HG02870 (cell line): ENCODE measurements around the gene RNF123.
"Not testable (repeated sequence)": the region's sequence is repeated elsewhere in the genome, so short reads cannot be mapped to it uniquely, and the experiment has no call there.

ENCODE experiments used
- ATAC-seq: cut with Tn5 transposase; IDR thresholded peaks from one replicate; pipeline ENCODE4 v1.9.1; 2021; ENCODE audit warnings: mild to moderate bottlenecking, moderate library complexity; ENCODE audit not compliant: unreplicated experiment

The RNF123 gene

DNA sequence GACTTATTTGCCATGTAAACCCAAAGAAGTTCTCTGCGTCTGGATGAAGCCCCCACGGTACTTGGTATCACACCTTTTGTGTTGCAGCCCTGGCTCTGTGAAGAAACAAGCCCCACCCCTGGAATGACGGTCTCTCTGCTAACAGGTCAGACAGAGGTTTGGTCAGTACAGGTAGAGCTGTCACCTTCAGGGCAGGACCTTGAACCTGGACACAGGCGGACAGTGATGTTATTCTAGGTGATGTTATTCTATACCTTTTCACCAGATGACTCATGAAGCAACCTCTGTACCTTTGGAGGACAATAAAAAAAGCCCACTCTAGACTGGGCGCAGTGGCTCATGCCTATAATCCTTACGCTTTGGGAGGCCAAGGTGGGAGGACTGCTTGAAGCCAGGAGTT lies 45.4 kb downstream of the RNF123 start:
- no peak for ATAC-seq

DNA sequence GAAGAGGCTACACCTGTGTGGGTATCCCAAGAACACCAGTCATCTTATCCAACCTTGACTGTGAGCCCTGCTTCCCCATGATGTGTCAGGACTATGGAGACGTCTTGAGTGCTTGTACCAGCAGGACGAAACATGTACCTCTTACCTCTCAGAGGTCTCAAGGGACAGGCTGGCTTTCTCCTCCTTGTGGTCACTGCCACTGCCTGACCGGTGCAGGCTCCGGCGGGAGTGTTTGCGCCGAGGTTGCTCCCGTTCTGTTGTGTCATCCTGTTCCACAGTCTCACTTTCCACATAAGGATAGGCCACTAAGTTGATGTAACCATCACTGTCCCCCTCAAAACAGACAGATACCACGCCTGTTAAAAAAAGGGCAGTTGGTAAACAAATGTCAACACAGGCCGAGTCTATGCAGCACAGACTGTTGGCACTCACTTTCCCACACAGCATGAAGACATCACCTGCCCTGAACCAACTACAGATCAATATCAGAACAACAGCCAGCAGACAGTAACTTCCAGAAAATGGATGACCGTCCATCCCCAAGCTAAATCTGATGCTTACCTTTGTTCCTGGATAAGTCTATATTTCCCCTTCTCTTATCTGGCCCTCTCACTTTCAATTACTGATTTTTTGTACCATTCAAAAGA lies 48.8 kb downstream of the RNF123 start:
- ATAC-seq: no peak

DNA sequence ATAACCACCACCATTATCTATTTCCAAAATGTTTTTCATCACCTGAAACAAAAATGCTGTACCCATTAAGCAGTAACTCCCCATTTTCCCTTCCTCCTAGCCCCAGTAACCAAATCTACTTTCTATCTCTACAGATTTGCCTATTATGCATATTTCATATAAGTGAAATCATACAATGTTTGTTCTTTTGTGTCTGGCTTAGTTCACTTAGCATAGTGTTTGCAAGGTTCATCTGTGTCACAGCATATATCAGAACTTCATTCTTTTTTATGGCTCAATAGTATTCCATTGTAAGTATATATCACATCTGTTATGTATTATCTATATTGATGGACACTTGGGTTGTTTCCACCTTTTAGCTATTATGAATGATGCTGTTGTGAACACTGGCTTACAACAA lies 51.1 kb downstream of the RNF123 start:
- ATAC-seq: no peak

DNA sequence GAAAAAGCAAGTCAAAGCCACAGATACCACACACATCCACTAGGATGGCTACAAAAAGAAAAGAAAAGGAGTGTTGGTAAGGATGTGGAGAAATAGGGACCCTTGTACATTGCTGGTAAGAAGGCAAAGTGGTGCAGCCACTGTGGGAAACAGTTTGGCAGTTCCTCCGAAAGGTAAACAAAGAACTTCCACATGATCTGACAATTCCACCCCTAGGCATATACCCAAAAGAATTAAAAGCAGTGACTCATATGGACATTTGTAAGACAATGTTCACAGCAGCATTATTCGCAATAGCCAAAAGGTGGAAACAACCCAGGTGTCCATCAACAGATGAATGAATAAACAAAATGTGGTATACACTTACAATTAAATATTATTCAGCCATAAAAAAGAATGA lies 56.6 kb downstream of the RNF123 start:
- no peak for ATAC-seq

DNA sequence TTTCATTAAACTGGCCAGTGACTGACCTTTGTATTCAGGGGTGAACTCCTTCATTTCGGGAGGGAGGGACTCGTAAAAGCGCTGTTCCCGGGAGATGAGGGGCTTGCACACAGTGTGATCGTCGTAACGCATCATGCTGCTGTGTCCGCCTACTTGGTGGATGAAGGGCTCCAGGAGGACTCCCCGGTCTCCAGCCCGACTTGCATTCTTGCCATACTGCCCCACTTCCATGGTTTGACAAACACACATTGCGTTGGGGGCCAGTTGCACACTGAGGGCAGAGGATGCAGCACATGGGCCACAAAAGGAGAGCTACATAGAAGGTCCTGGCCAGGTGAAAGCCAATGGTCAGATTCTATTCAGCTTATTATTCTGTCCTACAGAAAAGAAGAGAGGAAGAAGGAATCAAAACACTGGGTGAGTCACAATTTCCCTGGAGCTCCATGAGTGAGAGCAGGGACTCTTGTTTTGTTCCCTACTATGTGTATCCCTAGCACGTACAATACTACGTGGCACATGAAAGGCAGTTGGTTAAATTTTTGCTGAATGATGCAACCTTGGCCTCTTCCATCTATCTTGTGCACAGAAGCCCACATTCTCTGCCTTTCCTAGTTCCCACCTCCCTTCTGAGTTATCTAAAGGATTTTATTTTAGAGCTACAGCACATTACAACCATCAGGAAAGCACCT lies 58.6 kb downstream of the RNF123 start:
- no peak for ATAC-seq

DNA sequence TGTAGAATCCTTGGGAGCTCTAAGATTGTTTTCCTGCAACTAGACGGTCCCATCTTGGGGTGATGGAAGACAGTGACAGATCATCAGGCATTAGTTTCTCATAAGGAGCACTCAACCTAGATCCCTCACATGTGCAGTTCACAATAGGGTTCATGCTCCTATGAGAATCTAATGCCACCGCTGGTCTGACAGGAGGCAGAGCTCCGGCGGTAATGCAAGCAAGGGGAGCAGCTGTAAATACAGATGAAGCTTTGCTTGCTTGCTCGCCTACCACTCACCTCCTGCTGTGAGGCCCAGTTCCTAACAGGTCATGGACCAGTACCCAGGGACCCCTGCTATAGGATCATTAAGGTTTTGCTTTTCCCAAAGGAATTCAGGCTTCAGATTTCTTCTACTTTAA lies 59.5 kb downstream of the RNF123 start:
- not testable (repeated sequence) for ATAC-seq

DNA sequence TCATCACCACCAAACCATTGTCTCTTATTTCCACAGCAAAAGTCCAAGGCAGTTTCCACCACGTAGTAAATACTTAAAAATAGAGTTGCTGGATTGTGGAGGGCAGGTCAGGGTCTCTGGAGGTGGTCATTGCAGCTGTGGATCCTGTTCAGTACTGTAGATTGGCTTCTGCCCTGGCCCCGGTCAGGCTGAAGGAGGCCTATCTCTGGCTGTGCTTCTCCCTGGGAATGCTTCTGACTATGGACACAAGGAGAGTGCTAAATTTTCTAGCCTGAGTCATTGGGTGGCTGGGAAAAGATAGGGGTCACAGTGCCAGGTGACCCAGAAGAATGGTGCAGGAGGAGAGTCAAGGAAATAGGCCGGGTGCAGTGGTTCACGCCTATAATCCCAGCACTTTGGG lies 60.7 kb downstream of the RNF123 start:
- ATAC-seq: no peak

DNA sequence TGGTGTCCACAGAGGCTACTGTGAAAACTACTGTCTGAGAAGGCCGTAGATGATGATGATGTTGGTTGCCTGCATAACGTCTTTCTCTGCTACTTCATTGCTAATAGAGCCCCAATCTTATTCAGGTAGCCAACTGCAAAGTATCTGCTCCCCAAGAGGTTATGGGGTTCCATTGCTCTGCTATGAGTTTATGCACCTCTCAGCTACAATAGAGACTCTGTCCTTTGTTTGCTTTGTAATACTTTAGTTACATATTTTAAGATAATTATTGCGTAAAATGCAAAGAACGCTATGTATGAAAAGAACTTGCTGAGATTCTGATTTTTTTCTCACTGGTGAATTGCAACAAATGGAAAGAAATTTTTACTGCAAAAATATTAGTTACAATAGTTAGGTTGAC lies 62.1 kb downstream of the RNF123 start:
- no peak for ATAC-seq

DNA sequence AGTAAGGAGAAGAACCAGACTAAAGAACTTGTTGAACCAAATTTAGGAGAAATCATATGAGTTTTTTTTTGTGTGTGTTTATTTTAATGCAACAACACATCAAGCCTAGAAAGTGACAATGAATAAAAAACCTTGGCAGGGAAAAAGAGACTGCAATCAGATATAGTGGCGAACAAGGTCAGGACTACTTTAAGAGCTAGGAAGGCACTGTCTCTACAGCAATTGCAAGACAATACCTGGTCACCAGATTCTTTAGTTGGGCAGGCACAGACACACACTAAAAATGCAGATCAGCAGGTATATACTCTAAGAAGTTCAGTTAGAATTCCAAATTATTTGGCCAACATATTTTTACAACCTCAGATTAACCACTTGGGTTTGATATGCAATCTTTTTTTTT lies 65.2 kb downstream of the RNF123 start:
- no peak for ATAC-seq

DNA sequence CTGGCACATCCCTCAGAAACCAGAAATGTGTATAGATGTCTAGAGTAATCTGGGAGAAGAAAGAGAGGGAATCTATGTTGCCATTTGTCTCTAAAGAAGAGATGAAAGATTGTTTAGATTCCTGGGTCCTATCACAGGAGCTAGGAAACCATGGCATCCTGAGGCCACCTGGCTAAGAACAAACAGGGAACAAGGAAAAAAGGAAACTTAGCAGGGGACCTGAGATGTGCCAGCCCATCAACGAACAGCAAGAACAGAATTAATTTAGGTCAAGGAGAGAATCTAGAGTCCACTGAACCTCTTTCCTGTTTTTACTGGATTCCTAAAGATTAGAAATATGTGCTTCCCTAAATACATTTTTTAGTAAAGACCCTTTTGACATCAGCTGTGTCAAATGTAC lies 66.7 kb downstream of the RNF123 start:
- ATAC-seq: no peak

DNA sequence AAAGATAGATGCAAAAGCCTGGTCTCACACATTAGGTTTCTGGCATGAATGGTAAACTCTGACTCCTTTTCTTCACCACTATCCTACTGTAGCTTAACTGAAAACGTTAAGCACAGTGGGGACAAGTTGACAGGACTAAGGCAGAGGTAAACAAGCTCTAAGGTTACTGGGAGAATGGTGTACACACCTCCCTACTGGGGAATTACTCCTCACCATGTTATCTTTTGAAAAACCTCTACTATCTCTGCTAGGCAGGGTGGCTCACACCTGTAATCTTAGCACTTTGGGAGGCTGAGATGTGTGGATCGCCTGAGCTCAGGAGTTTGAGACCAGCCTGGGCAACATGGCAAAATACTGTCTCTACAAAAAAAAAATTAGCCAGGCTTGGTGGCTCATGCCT lies 67.8 kb downstream of the RNF123 start:
- no peak for ATAC-seq

DNA sequence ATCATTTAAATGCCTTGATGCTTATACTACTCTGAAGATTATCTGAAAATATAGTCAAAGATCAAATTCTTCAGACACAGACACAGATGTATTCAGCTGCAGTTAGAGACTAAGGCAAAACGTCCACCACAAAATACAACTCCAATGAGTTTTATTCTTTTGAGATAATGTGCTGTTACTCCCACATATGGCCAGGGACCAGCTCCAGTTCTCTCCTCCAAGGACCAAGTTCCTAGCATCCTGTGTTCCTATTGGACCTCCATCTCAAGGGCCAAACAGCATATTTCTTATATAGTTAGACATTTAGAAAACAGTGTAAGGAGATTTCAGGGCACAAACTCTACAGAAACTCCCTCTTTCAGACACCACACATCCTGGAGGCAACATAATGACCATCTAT lies 69.9 kb downstream of the RNF123 start:
- ATAC-seq: no peak

DNA sequence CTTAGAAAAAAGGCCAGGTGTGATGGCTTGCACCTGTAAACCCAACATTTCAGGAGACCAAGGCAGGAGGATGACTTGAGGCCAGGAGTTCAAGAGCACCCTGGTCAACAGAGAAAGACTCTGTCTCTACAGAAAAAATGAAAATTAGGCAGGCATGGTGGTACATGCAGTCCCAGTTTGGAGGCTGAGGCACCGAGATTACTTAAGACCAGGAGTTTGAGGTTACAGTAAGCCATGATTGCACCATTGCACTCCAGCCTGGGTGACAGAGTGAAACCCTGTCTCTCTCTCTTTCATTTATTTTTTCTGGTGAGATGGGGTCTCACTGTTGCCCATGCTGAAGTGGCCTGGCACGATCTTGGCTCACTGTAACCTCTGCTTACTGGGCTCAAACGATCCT lies 72.3 kb downstream of the RNF123 start:
- no peak for ATAC-seq

DNA sequence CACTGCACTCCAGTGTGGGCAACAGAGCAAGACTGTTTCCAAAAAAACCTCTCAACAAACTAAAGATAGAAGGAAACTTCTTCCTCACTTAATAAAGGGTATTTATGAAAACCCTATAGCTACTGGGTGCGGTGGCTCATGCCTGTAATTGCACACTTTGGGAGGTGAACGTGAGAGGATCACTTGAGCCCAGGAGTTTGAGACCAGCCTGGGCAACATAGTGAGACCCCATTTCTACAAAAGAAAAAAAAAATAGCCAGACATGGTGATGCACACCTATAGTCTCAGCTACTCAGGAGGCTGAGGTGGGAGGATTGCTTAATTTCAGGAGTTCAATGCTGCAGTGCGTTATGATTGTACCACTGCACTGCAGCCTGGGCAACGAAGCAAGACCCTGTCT lies 74.6 kb downstream of the RNF123 start:
- ATAC-seq: no peak

DNA sequence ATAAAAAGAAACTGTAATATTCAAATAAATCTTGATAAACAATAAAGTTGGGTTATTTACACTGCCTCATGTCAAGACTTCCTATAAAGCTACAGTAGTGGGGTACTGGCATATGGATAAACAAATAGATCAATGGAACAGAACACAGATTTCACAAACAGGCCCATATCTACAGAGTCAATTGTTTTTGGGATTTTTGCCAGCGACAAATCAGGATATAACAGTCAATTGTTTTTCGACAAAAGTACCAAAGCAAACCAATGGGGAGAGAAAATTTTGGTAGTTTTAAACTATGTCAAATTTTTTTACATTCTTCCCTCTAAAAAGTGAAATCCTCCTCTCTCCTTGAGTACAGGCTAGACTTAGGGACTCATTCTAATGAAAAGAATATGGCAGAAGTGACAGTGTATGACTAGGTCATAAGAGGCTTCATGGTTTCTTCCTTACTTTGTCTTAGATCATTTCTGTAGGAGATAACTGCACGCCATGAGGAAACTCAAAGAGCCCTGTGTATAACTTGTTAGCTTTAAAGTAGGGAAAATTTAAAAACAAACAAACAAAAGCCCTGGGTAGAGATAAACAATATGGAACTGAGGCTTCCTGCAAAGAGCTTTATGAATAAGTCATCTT lies 80.0 kb downstream of the RNF123 start:
- no peak for ATAC-seq

DNA sequence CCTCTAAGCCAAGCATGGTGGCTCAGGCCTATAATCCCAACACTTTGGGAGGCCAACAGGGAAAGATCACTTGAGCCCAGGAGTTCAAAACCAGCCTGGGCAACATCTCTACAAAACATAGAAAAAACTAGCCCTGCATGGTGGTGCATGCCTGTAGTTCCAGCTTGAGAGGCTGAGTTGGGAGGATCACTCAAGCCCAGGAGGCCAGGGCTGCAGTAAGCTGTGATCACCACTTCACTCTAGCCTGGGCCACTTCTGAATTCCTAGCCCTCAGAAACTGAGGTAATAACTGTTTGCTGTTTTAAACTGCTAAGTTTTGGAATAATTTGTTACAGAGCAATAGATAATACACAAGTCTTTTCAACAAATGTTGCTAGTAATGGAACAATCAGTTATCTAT lies 80.6 kb downstream of the RNF123 start:
- no peak for ATAC-seq
